GM18511 (cell line): Measurements from ENCODE around the gene TSGA10.
"Not testable (repeated sequence)": the region's sequence is repeated elsewhere in the genome, so short reads cannot be mapped to it uniquely, and the experiment has no call there.

Experiments used
- ATAC-seq: cut with Tn5 transposase; IDR thresholded peaks from one replicate; pipeline ENCODE4 v1.9.1; 2021; ENCODE audit warnings: mild to moderate bottlenecking, moderate library complexity; ENCODE audit not compliant: unreplicated experiment

TSGA10 gene, protein sequence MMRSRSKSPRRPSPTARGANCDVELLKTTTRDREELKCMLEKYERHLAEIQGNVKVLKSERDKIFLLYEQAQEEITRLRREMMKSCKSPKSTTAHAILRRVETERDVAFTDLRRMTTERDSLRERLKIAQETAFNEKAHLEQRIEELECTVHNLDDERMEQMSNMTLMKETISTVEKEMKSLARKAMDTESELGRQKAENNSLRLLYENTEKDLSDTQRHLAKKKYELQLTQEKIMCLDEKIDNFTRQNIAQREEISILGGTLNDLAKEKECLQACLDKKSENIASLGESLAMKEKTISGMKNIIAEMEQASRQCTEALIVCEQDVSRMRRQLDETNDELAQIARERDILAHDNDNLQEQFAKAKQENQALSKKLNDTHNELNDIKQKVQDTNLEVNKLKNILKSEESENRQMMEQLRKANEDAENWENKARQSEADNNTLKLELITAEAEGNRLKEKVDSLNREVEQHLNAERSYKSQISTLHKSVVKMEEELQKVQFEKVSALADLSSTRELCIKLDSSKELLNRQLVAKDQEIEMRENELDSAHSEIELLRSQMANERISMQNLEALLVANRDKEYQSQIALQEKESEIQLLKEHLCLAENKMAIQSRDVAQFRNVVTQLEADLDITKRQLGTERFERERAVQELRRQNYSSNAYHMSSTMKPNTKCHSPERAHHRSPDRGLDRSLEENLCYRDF

GRCh38 chr2:99154643-99155536 lies at the start of gene TSGA10, which contains the start of gene LIPT1:
Gene TSGA10 (minus strand): TSS chr2:99154942. CDS start chr2:99109439, 45,503 bp downstream.
Gene LIPT1 (plus strand): TSS chr2:99154967. CDS start chr2:99161958, 6,991 bp downstream.
- ATAC-seq, result peak; percentile 98

- no peak for ATAC-seq
Observed at GRCh38 chr2:99201959-99202678, 47.4 kb upstream of the TSGA10 start.

DNA sequence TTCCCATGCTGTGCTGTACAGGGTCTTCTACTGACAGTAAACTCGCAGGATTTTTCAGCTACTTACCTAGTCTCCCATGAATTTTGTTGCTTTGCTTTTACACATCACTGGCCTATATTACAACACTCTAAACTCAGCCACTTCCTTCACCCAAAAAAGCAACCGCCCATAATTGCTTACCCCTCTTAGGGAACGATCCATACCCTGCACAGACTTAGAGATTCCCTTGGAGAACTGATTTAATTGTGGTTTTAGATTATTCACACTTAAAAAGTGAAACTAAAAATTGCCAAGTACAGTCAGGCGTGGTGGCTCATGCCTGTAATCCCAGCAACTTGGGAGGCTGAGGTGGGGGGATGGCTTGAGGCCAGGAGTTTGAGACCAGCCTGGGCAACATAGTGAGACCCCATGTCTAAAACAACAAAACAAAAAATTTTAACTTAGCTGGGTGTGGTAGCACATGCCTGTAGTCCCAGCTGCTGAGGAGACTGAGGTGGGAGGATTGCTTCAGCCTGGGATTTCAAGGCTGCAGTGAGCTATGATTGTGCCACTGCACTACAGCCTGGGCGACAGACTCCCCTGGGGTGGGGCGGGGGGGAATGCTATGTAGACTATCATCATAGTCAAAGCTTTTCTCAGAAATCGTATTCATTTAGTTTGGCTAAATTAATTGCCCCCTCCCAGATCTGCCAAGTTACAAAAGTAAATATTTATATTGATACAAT lies 45.5 kb upstream of the TSGA10 start:
- ATAC-seq, result no peak

DNA sequence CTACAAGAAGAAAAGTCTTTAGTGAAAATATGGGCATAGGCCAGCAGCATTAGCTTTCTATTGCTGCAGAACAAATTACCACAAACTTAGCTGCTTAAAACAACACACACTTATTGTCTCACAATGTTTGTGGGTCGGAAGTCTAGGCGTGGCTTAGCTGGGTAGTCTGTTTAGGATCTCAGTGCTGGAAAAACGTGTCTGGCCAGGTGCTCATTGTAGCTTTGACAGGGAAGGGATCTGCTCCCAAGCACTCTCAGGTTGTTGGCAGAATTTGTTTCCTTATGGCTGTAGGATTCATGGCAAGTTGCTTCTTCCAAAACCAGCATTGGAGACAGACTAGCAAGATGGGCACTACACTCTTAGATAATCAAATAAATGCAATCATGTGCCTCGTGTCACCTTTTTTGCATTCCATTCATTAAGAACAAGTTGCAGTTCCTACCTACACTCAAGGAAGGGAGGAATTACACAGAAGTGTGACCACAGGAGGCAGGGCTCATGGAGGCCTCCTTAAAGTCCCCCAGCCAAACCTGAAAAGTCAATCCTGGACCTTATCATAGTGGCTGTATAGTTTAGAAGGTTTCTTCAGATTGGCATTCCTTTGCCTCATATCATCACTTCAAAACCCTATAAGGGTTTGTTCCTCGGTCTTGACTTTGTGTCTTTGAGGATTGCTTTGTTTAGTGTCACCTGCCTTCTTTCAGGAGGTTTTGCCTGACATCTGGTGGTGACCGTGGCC lies 43.5 kb upstream of the TSGA10 start:
- ATAC-seq, result no peak

- not testable (repeated sequence) for ATAC-seq
Observed at GRCh38 chr2:99192364-99192763, 37.6 kb upstream of the TSGA10 start.

- ATAC-seq, result no peak
Observed at GRCh38 chr2:99190548-99190947, 35.8 kb upstream of the TSGA10 start.

DNA sequence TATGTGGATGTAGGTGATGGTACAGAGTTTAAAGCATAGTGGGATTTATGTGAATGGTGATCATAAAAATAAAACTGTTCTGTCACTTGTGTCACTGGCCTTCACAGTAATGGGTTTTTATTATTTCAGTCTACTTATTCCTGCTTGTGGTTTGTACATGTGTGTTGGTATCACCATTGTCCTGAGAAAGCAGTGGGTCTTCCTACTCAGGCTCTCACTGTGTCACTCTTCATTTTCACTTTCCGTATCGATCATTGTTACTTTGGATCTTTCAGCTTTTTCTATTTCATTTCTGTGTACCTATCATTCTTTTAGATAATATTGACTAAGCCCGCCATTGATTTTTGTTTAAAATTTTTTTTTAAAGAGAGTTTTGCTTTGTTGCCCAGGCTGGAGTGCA lies 33.6 kb upstream of the TSGA10 start:
- ATAC-seq, result no peak

- ATAC-seq, result no peak
Observed at GRCh38 chr2:99187011-99187410, 32.3 kb upstream of the TSGA10 start.

DNA sequence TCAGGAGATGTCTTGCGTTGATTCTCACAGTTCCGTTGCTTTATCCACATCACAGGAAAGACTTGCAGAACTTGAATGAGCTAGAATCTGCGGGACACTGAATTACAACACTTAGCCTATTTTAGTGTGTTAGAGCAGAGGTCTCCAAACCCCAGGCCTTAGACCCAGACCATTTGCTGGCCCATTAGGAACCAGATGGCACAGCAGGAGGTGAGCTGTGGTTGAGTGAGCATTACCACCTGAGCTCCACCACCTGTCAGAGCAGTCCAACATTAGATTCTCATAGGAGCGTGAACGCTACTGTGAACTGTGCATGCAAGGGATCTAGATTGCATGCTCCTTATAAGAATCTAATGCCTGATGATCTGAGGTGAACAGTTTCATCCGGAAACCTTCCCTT lies 30.1 kb upstream of the TSGA10 start:
- no peak for ATAC-seq

- no peak for ATAC-seq
Observed at GRCh38 chr2:99183025-99183424, 28.3 kb upstream of the TSGA10 start.

GRCh38 chr2:99181624-99182000 lies 26.9 kb upstream of the TSGA10 start:
- ATAC-seq, result no peak

GRCh38 chr2:99180755-99181623 lies 26.2 kb upstream of the TSGA10 start, which contains the start of the genes MITD1 and MRPL30:
Gene MITD1 (minus strand): TSS chr2:99181058. CDS start chr2:99180981, 77 bp downstream.
Gene MRPL30 (plus strand): TSS chr2:99181184. CDS start chr2:99186204, 5,020 bp downstream.
- ATAC-seq, result peak; percentile 96

GRCh38 chr2:99171377-99172140 lies 16.8 kb upstream of the TSGA10 start:
- ATAC-seq, result no peak

DNA sequence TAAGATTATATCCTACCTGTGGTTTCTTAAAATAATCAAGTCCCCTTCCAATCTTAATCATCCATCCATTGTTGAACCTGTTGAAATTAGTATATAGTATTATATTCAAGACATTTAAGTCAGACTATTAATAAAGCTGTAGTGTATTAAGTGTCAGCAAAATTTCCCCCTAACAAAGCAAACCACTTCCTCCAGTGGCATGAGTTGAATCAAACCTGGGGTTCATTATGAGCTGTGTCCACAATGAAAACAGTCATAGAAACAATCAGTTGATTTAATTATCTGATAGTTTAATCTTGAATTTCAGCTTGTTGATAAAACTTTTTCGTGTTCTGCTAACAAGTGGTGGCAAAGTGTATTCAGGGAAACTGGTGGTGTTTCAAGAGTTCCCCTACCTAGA lies 14.8 kb upstream of the TSGA10 start:
- ATAC-seq, result no peak

DNA sequence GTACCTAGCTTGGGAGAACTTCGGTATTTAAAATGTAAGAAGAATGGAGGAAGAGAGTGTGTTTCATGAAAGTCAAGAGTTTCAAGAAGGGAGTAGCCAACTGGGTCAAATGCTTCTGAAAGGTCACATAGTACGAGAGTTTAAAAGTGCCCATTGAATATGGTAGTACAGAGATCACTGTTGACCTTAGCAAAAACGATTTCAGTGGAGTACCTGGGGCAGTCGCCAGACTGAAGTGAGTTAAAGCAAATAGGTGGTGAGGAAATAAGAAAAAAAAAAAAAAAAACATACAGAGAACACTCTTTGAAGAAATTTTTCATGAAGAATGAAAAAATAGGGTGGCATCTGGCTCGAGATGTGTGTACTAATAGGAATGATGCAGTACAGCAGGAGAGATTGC lies 11.5 kb upstream of the TSGA10 start:
- no peak for ATAC-seq

DNA sequence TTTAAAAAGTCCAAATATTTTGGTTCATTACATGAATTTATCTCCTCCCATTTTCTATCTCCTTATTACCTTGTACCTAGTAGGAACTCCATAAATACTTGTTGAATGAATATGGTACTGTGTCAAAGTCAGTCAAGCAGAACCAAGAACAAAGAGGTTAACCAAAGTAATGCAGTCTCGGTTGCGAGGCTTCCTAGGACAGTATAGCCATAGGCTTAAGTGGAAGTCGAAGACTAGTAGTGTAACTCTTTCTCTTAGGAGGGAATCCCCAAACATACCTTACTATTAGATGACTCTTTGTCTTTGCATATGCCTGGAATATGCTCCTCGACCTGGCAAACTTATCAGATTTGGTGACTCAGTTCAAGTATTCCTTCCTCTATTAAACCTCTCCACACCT lies 4.9 kb upstream of the TSGA10 start:
- ATAC-seq, result no peak

- ATAC-seq, result no peak
Observed at GRCh38 chr2:99158599-99158998, 3.9 kb upstream of the TSGA10 start.
